Central memory CD8-positive, alpha-beta T cell (primary cell): Measurements from ENCODE around the gene DDX31.

Source experiments
- ATAC-seq: fragments of 150-1000 bp; cut with Tn5 transposase; replicated peaks from 2 replicates; pipeline ENCODE4 v1.10.0; 2022; ENCODE audit warnings: mild to moderate bottlenecking, moderate FRiP score, moderate number of reproducible peaks; ENCODE audit not compliant: poor library complexity, severe bottlenecking; ENCODE audit errors: extremely low read depth
- DNase-seq, 2 donors: peaks; one replicate each; pipeline ENCODE4 v3.0.0; 2021; ENCODE audit warnings: low spot score in 2 of 2
- H3K27ac Mint-ChIP-seq: one replicate; pipeline ENCODE4 v1.8.0; 2022; ENCODE audit warnings: low read depth, mild to moderate bottlenecking, moderate library complexity, mixed read lengths
- H3K27me3 Mint-ChIP-seq: one replicate; pipeline ENCODE4 v1.8.0; 2022; ENCODE audit warnings: mixed read lengths
- H3K36me3 Mint-ChIP-seq: one replicate; pipeline ENCODE4 v1.8.0; 2022; ENCODE audit warnings: mild to moderate bottlenecking, moderate library complexity, mixed read lengths; ENCODE audit not compliant: insufficient read depth
- H3K4me1 Mint-ChIP-seq: one replicate; pipeline ENCODE4 v1.8.0; 2022; ENCODE audit warnings: mixed read lengths
- H3K4me3 Mint-ChIP-seq: one replicate; pipeline ENCODE4 v1.8.0; 2022; ENCODE audit warnings: mild to moderate bottlenecking, moderate library complexity, mixed read lengths
- H3K9me3 Mint-ChIP-seq: one replicate; pipeline ENCODE4 v1.8.0; 2022; ENCODE audit warnings: mixed read lengths

The DDX31 gene

GRCh38 chr9:132628746-132629145 lies 41.0 kb downstream of the DDX31 start:
- H3K27ac Mint-ChIP-seq: no peak overlapping the region
- H3K4me1 Mint-ChIP-seq: no peaks in the 10 kb centered on the region

GRCh38 chr9:132627594-132627993 lies 42.2 kb downstream of the DDX31 start:
- no peak overlapping the region for H3K27ac Mint-ChIP-seq
- no peaks in the 10 kb centered on the region for H3K9me3 Mint-ChIP-seq
- DNase-seq (no peak), ATAC-seq (no peak)
- no peaks in the 10 kb centered on the region for H3K27me3 Mint-ChIP-seq
- H3K36me3 Mint-ChIP-seq: peaks cover 43% of the 10 kb centered on the region
- H3K4me3 Mint-ChIP-seq: no peak overlapping the region
- no peaks in the 10 kb centered on the region for H3K4me1 Mint-ChIP-seq

More at GRCh38 chr9:132628746-132629145, 41.0 kb downstream of the DDX31 start:
- DNase-seq (no peak), ATAC-seq (no peak)
- H3K9me3 Mint-ChIP-seq: no peaks in the 10 kb centered on the region
- H3K36me3 Mint-ChIP-seq: peaks cover 39% of the 10 kb centered on the region
- H3K4me3 Mint-ChIP-seq: no peak overlapping the region
- no peaks in the 10 kb centered on the region for H3K27me3 Mint-ChIP-seq

GRCh38 chr9:132627106-132627505 lies 42.7 kb downstream of the DDX31 start:
- Mint-ChIP-seq H3K27ac (no peak overlapping the region), H3K9me3 (no peaks in the 10 kb centered on the region), H3K4me1 (no peaks in the 10 kb centered on the region), H3K36me3 (peaks cover 43% of the 10 kb centered on the region), H3K27me3 (no peaks in the 10 kb centered on the region), H3K4me3 (no peak overlapping the region)
- ATAC-seq (no peak), DNase-seq (no peak)

DNA sequence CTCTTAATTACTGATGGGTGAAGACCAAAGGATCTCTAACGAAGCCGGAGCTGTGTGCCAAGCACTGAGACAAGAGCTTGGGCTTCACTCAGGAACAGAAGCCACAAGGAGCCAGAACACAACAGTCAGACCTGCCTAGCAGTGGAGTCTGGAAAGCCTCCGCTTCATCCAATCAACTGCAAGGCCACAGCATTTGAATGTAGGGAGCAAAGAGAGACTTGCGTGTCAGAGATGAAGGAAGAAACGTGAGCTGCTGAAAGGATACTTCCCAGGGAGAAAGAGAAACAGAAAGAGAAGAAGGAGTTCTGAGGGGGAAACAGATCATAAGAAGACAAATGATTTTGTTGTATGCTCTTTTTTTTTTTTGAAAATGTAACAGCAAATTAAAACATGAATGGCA lies 43.5 kb downstream of the DDX31 start:
- H3K27ac Mint-ChIP-seq: no peak overlapping the region
- ATAC-seq: no peak

DNA sequence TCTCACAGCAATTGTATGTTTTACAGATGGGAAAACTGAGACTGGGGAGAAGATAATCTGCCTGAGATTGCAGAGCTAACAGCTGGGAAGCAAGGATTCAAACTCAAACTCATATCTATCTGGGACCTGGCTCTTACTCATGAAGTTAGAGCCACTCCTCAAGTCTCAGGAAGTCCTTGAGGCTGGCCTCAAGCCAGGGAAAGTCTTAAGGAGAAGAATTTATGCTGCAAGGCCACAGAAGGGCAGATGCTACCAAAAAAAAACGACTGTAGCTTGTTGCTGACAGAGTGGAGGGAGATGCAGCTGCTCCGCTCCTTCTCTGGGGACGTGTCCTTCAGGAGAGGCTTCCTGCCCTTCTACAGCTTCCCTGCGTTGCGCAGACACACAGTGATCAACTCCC lies 47.6 kb downstream of the DDX31 start:
- Mint-ChIP-seq H3K9me3 (no peaks in the 10 kb centered on the region), H3K36me3 (peaks cover 28% of the 10 kb centered on the region), H3K4me1 (peaks cover 2% of the 10 kb centered on the region), H3K4me3 (no peak overlapping the region), H3K27me3 (no peaks in the 10 kb centered on the region), H3K27ac (no peak overlapping the region)
- ATAC-seq: no peak
- no peak for DNase-seq

More for the DNA sequence above, 43.5 kb downstream of the DDX31 start:
- no peaks in the 10 kb centered on the region for H3K4me1 Mint-ChIP-seq
- no peak for DNase-seq
- H3K4me3 Mint-ChIP-seq: no peak overlapping the region
- peaks cover 42% of the 10 kb centered on the region for H3K36me3 Mint-ChIP-seq
- no peaks in the 10 kb centered on the region for H3K9me3 Mint-ChIP-seq
- no peaks in the 10 kb centered on the region for H3K27me3 Mint-ChIP-seq

DNA sequence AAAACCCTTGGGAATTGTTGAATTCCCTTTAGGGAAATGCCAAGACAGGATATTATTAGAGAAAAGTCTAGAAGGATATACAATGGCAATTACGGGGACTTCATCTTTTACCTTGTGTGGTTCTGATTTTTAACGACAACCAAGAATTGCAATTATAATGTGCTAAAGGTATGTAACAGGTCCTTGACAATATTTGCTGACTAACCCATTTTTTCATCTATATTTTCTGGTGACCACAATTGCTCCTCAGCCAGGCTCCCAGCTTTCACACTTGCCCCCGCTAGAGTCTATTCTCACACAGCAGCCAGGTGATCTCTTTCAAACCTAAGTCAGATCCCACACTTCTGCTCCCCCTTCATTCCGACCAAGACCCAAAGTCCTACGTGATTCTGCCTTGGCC lies 53.1 kb downstream of the DDX31 start:
- ATAC-seq: no peak
- Mint-ChIP-seq H3K9me3 (no peaks in the 10 kb centered on the region), H3K36me3 (peaks cover 30% of the 10 kb centered on the region), H3K4me3 (no peak overlapping the region), H3K27me3 (no peaks in the 10 kb centered on the region), H3K4me1 (peaks cover 11% of the 10 kb centered on the region), H3K27ac (no peak overlapping the region)
- DNase-seq: no peak

GRCh38 chr9:132615774-132616173 lies 54.0 kb downstream of the DDX31 start:
- Mint-ChIP-seq H3K36me3 (peaks cover 34% of the 10 kb centered on the region), H3K4me1 (peaks cover 11% of the 10 kb centered on the region), H3K27ac (no peak overlapping the region), H3K4me3 (no peak overlapping the region), H3K9me3 (no peaks in the 10 kb centered on the region), H3K27me3 (no peaks in the 10 kb centered on the region)
- ATAC-seq (no peak), DNase-seq (no peak)

GRCh38 chr9:132614324-132614723 lies 55.5 kb downstream of the DDX31 start:
- ATAC-seq: no peak
- no peak for DNase-seq
- no peaks in the 10 kb centered on the region for H3K27me3 Mint-ChIP-seq
- H3K9me3 Mint-ChIP-seq: no peaks in the 10 kb centered on the region
- H3K4me1 Mint-ChIP-seq: peaks cover 11% of the 10 kb centered on the region
- no peak overlapping the region for H3K27ac Mint-ChIP-seq
- peaks cover 37% of the 10 kb centered on the region for H3K36me3 Mint-ChIP-seq
- H3K4me3 Mint-ChIP-seq: no peak overlapping the region

- Mint-ChIP-seq H3K36me3 (peaks cover 31% of the 10 kb centered on the region), H3K4me3 (no peak overlapping the region), H3K9me3 (no peaks in the 10 kb centered on the region)
These were observed 59.1 kb downstream of the DDX31 start for GRCh38 chr9:132610661-132611060.

DNA sequence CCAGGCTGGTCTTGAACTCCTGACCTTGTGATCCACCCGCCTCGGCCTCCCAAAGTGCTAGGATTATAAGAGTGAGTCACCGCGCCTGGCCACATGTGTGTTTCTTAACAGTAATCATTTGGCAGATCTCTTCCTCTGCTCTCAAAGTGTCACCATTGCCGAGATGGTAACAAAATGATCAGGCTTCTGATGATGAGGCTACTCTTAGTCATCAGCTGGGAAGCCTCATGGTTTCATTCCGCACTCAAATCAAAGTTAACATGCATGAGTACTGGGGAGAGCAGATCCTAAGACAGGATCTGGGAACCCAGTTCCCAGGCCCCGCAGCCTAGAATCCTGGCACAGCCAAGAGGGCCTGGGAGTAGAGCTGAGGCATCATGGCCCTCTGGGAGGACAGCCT lies 60.0 kb downstream of the DDX31 start:
- Mint-ChIP-seq H3K4me3 (no peak overlapping the region), H3K27ac (no peak overlapping the region), H3K9me3 (no peaks in the 10 kb centered on the region), H3K4me1 (no peaks in the 10 kb centered on the region), H3K27me3 (no peaks in the 10 kb centered on the region), H3K36me3 (peaks cover 31% of the 10 kb centered on the region)
- DNase-seq: no peak
- no peak for ATAC-seq

More at GRCh38 chr9:132610661-132611060, 59.1 kb downstream of the DDX31 start:
- no peaks in the 10 kb centered on the region for H3K4me1 Mint-ChIP-seq
- H3K27me3 Mint-ChIP-seq: no peaks in the 10 kb centered on the region
- DNase-seq: no peak
- ATAC-seq: no peak
- no peak overlapping the region for H3K27ac Mint-ChIP-seq

- H3K27me3 Mint-ChIP-seq: no peaks in the 10 kb centered on the region
- ATAC-seq (no peak), DNase-seq (no peak)
- H3K4me3 Mint-ChIP-seq: no peak overlapping the region
- H3K27ac Mint-ChIP-seq: no peak overlapping the region
- H3K4me1 Mint-ChIP-seq: no peaks in the 10 kb centered on the region
- H3K9me3 Mint-ChIP-seq: no peaks in the 10 kb centered on the region
- peaks cover 27% of the 10 kb centered on the region for H3K36me3 Mint-ChIP-seq
These were observed 60.6 kb downstream of the DDX31 start for GRCh38 chr9:132609184-132609583.

DNA sequence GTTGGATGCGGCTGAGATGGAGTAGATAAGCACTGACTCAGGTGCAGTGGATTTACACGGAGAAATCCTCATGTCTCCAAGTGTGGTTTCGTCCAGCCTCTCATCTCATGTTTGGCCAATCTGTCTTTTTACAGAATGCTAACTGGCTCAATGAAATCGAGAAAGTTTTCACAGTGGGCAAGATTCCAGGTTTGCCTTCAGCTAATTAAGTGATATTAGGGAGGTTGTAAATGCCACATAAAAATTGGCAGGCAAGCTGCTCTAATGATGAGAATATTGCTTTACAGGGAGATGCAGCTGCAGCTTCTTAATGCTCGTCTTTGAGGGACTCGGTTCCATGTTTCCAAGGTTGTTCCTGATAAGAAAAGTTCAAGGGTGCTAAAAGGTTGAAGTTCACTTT lies 63.7 kb downstream of the DDX31 start:
- Mint-ChIP-seq H3K36me3 (peaks cover 15% of the 10 kb centered on the region), H3K4me1 (no peaks in the 10 kb centered on the region)

GRCh38 chr9:132605387-132605786 lies 64.4 kb downstream of the DDX31 start:
- no peak overlapping the region for H3K27ac Mint-ChIP-seq
- no peak for DNase-seq
- H3K4me3 Mint-ChIP-seq: no peak overlapping the region
- H3K9me3 Mint-ChIP-seq: no peaks in the 10 kb centered on the region
- no peaks in the 10 kb centered on the region for H3K4me1 Mint-ChIP-seq
- H3K27me3 Mint-ChIP-seq: peaks cover under 1% of the 10 kb centered on the region
- ATAC-seq: no peak
- H3K36me3 Mint-ChIP-seq: peaks cover 13% of the 10 kb centered on the region

More for the DNA sequence above, 63.7 kb downstream of the DDX31 start:
- Mint-ChIP-seq H3K27ac (no peak overlapping the region), H3K4me3 (no peak overlapping the region), H3K27me3 (no peaks in the 10 kb centered on the region), H3K9me3 (no peaks in the 10 kb centered on the region)
- DNase-seq: no peak
- no peak for ATAC-seq

GRCh38 chr9:132602207-132602606 lies 67.6 kb downstream of the DDX31 start:
- no peak for ATAC-seq
- no peak overlapping the region for H3K27ac Mint-ChIP-seq
- peaks cover 7% of the 10 kb centered on the region for H3K36me3 Mint-ChIP-seq

More at GRCh38 chr9:132602207-132602606, 67.6 kb downstream of the DDX31 start:
- no peak overlapping the region for H3K4me3 Mint-ChIP-seq
- no peak for DNase-seq
- no peaks in the 10 kb centered on the region for H3K9me3 Mint-ChIP-seq
- peaks cover 10% of the 10 kb centered on the region for H3K27me3 Mint-ChIP-seq
- H3K4me1 Mint-ChIP-seq: no peaks in the 10 kb centered on the region
